ENCODE data around the gene PMS1.

DNA sequence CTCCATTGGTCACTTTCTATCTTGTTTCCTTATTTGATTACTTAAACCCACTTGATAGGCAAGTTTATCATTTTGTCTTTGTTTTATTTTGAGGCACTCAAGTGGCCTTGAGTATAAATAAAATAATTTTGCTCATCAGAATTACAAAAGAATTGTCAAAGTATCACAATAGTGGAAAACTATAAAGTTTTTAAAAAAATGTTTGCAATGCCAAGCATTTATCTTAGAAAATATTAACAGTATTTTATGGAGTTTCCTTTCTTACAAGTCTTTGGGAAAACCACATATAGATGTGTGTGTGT lies 14.7 kb downstream of the PMS1 start:
- no peak for TF ChIP-seq POLR2AphosphoS5 (IDR thresholded peaks at IDR 0.05; ENCODE audit: low read depth)
- TF ChIP-seq CTCF (conservative IDR thresholded peaks at IDR 0.05; ENCODE audit: low read depth in 2 of 2): no peak
- no peak for TF ChIP-seq EZH2 (IDR thresholded peaks at IDR 0.05; ENCODE audit: low read depth, unreplicated experiment)
- TF ChIP-seq, protein P1, sequence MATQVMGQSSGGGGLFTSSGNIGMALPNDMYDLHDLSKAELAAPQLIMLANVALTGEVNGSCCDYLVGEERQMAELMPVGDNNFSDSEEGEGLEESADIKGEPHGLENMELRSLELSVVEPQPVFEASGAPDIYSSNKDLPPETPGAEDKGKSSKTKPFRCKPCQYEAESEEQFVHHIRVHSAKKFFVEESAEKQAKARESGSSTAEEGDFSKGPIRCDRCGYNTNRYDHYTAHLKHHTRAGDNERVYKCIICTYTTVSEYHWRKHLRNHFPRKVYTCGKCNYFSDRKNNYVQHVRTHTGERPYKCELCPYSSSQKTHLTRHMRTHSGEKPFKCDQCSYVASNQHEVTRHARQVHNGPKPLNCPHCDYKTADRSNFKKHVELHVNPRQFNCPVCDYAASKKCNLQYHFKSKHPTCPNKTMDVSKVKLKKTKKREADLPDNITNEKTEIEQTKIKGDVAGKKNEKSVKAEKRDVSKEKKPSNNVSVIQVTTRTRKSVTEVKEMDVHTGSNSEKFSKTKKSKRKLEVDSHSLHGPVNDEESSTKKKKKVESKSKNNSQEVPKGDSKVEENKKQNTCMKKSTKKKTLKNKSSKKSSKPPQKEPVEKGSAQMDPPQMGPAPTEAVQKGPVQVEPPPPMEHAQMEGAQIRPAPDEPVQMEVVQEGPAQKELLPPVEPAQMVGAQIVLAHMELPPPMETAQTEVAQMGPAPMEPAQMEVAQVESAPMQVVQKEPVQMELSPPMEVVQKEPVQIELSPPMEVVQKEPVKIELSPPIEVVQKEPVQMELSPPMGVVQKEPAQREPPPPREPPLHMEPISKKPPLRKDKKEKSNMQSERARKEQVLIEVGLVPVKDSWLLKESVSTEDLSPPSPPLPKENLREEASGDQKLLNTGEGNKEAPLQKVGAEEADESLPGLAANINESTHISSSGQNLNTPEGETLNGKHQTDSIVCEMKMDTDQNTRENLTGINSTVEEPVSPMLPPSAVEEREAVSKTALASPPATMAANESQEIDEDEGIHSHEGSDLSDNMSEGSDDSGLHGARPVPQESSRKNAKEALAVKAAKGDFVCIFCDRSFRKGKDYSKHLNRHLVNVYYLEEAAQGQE (IDR thresholded peaks at IDR 0.05; ENCODE audit: unreplicated experiment): no peak
- TF ChIP-seq JUNB (IDR thresholded peaks at IDR 0.05; ENCODE audit: unreplicated experiment): no peak
